ENCODE data around the gene FAM76A.
"Not testable (repeated sequence)": the region's sequence is repeated elsewhere in the genome, so short reads cannot be mapped to it uniquely, and the experiment has no call there.

FAM76A gene

GRCh38 chr1:27782950-27783349 lies 57.2 kb downstream of the FAM76A start:
- DNase-seq = no peak

DNA sequence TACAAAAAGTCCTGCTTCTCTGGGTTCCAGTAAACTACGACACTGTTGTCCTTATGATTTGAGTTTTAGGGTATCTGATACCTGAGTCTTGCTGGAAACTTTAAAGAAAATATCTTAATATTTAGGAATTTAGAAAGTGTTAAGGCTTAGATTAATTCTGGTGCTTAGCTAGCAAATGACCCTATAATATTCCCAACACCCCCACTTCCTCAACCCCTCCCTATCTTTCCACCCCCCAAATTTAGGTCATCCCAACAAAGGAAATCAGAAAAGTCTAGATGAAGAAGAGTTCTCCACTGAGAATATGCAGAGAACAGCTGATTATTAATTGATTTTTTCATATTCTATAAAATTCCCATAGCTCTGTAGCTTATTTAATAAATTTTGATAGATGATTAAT lies 58.9 kb downstream of the FAM76A start:
- DNase-seq = no peak

DNA sequence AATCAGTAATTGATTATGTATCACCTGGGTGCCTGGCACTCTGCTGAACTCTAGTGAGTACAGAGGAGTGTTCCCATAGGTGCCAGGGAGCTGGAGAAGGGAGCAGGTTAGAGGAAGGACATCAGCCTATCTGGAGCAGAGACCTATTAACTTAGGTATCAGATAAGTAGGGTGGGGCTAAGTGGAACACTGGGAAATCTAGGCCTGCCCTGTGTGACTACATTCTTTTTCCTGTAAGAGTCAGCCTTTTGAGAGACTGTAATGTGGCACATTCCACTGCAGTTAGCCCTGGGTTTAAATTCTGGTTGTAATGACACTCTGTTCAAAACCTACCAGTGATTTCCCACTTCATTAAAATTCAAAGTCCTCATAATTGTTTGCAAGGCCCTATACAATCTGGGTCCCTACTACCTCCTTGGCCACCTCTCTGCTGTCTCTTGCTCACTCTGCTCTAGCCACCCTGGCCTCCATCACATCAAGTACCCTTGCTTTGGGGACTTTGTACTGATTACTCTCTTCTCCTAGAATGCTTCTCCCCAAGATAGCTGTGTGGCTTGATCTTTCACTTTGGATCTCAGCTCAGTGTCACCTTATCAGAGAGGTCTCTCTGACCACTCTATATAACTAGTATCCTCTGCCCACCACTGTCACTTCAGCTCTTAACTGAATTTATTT lies 60.2 kb downstream of the FAM76A start:
- DNase-seq = no peak

GRCh38 chr1:27787895-27788294 lies 62.1 kb downstream of the FAM76A start:
- no peak for DNase-seq

DNA sequence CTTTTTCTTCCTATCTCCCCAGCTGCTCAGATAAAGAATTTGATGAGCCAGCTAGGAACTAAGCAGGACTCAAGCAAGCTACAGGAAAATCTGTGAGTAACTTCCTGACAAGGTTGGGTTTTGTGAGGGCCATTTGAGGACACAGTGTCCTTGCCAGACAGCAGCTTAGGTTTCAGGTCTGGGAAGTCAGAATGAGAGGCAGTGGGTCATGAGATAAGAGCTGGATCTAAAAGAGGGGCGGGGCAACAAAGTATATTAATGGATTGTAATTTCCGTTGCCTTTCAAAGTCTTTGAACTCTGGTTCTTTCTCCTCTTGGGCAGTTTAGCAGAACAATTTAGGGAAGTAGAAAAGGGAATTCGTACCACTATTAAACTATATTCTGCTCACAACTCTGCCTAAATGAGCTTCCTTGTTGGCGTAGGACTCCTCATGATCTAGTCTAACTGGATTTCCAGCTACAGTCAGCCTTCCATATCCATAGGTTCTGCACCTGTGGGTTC lies 63.8 kb downstream of the FAM76A start:
- no peak for DNase-seq

DNA sequence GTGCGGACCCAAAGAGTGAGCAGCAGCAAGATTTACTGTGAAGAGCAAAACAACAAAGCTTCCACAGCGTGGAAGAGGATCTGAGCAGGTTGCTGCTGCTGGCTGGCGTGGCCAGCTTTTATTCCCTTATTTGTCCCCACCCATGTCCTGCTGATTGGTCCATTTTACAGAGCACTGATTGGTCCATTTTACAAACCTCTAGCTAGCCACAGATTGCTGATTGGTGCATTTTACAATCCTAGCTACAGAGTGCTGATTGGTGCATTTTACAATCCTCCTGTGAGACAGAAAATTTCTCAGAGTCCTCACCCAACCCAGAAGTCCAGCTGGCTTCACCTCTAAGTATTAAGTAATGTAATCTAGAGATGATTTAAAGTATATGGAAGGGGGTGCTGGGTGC lies 64.5 kb downstream of the FAM76A start:
- not testable (repeated sequence) for DNase-seq

DNA sequence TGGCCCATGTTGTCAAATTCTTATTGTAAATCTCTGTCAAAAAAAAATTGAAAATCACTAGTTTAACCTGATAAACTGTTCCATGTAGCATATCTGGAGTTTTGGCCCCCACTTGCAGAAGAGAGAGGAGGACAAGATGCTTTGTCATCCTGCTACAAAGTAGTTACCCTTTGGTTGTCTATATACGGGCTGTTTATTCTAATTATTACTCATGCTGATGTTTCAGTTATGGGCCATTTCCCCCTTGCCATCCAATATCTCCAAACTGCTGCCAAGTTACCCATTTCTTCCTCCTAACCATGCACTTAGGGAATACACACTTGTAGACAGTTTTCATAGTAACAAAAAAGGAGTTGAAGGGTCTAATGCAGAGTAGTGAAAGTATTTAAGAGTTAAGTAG lies 69.8 kb downstream of the FAM76A start:
- no peak for DNase-seq

- DNase-seq = no peak
Observed at GRCh38 chr1:27804791-27805190, 79.0 kb downstream of the FAM76A start.

GRCh38 chr1:27806758-27807157 lies 81.0 kb downstream of the FAM76A start:
- DNase-seq = no peak

DNA sequence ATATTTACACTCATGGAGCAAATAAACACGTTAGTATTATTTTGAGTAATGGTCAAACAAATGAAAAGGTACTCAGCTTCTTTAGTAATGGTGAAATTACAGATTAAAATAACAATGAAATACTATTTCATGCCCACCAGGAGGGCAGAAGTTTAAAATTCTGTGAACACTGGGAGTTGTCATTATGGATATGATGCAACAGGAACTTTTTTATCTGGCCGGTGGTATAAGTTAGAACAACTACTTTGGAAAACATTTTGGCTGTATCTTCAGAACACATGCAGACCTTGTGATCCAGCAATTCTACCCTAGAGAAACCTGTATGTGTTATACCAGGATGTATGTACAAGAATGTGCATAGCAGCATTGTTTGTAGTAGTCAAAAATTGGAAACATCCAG lies 81.6 kb downstream of the FAM76A start:
- no peak for DNase-seq

DNA sequence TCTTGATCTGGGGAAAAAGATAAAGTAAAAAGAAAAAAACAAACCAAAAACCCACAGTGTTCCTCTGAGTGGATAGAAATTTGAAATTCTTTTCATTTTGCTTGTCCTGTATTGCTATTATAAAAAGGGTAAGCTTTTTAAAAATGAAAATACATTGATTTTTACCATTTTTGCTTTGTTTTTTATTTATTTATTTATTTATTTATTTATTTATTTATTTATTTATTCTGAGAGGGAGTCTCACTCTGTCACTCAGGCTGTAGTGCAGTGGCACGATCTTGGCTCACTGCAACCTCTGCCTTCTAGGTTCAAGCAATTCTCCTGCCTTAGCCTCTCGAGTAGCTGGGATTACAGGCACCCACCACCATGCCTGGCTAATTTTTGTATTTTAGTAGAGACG lies 82.4 kb downstream of the FAM76A start:
- not testable (repeated sequence) for DNase-seq

GRCh38 chr1:27809883-27810282 lies 84.1 kb downstream of the FAM76A start:
- no peak for DNase-seq

DNA sequence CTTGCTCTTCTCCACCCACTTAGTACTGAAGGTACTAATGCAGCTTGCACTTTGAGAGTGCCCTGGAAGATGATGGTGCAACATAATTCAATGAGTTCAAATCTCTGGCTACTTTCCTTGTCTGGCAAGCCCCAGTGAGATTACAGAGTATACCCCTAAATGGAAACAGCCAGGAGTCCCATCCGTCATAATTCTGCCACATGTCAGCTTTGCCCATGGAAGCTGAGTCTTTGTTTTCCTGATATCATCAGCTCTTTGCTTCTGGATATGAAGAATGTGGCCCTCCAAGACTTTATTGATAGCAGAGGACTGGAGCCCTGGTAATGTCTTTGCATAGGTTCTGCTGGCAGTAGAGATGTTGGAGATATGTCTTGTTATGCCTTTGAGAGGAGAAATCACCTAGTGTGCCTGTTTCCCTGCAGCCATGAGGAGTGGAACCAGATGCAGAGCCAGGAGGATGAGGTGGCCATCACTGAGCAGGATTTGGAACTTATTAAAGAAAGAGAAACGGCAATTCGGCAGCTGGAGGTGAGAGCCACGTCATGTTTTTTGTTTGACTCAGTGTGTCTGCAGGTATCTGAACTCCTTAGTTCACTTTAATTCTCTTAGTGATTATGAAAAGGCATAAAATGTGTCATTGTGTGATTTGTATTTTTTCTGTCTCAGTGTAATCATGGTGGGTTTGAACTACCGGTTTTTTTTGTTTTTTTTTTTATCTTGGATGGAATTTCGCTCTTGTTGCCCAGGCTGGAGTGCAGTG lies 86.2 kb downstream of the FAM76A start:
- DNase-seq = no peak

Measured in amniotic stem cell (primary cell).